ENCODE data around the gene LSS.

The LSS gene

DNA sequence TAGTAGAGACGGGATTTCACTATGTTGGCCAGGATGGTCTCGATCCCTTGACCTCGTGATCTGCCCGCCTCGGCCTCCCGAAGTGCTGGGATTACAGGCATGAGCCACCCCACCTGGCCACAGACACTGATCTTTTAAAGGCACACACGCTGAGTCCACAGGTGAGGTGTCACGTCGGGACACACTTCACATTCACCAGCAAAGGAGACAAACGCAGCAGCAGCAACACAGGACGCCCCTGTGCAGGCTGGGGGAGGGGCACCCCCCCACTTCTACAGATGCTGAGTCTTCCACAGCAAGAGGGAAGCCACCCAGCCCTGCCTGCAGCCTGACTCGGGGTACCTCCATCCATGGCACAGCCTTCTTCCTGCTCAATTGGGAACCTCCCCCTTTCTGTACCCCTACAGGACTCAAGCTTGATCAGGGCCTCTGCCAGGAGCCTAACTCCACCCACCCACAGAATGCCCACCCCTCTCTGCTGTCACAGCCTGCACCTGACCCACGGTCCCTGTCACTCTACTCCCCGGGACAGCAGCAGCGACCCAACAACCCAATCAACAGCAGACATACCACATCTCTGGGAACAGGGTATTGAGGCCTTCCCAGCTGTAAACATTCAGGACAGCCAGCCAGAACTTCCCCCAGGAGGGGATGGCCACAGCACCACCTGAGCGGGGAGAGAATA lies 9.5 kb downstream of the LSS start:
- no peak for DNase-seq (ENCODE audit: low read depth in 2 of 2)

DNA sequence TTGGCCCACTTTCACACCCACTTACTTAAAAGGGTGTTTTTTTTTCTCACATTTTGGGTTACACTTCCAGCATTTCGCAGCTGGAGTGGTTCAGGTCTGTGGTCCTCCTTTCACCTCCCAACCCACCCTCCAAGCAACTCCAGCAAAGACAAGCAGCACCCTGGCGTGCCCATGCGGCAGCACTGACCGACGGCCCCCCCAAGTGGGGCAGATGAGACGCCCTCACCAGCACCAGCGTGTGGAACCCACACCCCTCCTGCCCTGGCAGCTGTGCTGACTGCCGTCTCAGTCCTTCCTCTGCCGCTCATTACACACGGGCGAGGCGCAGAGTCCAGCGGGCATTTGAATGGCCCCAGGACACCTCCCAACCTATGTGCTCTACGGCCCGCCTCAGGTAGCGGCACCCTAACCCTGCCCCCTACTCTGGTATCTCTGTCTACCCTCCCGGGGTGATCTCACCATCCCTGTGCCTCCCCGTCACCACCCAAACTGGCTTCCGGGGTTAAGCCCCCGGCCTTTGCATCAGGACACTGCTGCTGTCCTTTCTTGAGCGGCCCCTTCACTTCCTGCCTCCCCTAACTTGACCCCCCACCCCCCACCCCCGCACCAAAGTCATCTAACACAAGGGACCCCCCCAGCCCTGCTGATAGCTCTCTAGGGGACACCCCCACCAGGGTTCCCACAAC lies 10.9 kb downstream of the LSS start:
- no peak for DNase-seq (ENCODE audit: low read depth in 2 of 2)

DNA sequence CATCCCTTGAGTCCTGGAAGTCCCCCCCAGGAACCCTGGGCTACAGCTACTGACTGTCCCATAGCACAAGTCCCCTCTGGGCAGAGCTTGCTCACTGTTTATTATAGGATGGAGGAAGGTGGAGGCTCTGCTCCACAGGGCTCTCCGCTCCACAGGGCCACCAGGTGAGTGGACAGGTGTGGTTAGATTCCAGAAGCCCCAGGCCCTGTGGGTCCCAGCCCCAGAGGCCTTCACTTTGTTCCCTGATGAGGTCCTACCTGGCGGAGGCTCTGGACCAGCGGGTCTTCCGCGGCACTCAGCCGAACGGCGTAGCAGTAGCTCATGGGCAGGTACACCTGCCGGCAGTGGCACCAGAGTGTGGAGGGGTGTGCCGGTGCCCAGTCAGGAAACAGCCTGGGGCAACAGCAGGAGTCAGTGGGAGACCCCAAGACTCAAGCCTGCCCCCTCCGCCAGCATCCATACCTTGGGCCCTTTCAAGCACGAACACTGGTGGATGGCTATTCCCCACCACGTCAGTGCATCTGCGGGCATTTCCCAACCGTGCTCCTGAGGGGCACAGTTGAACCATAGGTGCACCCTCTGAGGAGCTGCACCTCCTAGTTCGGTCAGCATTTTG lies 12.3 kb downstream of the LSS start:
- no peak for DNase-seq (ENCODE audit: low read depth in 2 of 2)

DNA sequence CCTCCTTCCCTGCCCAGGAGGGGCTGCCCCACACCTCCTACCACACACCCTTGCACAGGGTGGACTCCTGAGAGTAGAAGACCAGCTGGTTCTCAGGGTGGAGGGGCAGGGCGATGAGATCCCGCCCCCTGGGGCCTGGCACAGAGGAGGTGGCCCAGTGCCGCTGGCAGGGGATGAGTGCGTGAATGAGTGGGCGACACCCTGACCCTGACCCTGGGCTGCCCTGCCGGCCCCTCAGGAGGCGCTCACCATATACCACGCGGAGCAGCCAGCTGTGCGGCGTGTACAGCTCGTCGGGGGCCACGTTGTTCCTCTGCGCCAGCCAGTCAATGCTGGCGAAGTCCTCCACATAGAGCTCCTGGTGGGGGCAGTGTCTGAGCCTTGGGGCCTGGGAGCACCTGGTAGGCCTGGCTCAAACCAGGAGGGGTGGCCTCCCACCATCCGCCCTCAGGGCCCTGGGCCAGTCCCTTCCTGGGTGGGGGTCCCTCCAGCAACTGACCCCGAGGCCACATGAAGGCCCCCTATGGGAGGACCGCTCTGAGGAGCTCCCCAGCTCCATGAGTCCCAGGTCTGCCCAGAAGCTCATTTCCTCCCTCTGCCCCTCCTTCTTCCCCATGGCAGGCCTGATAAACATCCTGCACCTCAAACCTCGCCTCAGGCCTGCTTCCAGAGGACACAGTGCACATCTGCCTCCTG lies 13.0 kb downstream of the LSS start:
- no peak for DNase-seq (ENCODE audit: low read depth in 2 of 2)

DNA sequence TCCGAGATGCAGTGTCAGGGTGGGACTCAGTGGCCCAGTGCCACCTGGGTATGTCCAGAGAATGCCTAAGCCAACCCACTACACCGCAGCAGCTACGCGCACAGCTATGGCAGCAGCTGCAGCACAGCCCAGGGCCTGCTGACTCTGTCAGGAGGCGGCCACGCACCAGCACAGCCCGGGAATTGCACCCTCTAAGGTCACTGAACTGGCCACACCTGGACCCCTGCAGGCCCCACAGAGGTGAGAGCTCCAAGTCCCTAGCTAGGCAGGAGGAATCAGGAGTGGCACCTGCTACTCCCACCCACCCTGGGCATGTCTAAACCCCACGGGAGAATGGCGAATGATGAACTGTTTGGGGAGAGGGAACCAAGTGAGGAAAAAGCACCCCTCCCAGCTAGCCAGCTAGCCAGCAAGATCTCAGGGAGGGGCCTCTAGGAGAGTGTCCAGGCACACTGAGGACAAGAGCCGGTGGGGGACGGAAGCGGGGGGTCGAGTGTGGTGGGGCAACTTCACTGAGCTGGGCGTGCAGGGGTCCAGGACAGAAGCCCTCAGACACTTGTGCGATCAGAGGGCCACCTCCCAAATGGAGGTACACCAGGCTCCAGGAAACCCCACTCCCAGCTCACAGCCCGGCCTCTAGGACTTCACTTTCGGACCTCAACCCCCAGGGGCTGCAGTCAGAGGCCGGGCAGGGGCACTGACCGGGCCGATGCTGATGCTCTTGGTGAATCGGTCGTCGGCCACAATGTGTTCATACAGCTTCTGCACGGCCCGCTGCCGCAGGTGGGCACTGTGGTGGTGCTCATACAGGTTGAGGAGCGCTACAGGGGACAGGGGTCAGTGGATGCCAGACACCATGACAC lies 13.9 kb downstream of the LSS start:
- DNase-seq (ENCODE audit: low read depth in 2 of 2): no peak

DNA sequence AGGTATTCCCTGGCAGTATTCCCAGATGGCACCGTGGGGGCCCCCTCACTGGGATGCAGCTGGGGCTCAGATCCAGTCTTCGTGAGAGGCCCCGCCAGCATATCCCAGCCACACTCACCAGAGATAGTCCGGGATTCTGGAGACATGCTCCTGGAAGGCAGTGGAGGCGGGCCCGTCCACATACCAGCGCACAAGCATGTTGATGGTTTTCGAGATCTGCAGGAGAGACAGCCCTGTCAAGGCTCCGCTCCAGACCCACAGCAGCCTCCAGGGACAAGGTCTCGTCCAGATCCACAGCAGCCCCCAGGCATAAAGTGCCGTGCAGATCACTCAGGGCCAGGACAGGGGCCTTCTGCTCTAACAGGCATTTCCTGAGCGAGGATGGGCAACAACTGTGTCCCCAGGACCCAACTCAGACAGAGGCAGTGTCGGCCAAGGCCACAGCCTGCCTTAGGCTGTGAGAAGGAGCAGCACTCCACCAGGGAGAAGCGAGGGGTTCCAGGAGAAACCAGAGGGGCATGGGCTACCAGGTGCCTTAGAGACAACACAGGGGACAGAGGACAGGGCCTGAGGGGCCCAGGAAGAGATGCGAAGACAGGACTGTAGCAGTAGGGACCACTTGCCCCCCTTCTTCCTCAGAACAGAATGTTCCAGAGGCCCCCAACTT lies 14.8 kb downstream of the LSS start:
- no peak for DNase-seq (ENCODE audit: low read depth in 2 of 2)

DNA sequence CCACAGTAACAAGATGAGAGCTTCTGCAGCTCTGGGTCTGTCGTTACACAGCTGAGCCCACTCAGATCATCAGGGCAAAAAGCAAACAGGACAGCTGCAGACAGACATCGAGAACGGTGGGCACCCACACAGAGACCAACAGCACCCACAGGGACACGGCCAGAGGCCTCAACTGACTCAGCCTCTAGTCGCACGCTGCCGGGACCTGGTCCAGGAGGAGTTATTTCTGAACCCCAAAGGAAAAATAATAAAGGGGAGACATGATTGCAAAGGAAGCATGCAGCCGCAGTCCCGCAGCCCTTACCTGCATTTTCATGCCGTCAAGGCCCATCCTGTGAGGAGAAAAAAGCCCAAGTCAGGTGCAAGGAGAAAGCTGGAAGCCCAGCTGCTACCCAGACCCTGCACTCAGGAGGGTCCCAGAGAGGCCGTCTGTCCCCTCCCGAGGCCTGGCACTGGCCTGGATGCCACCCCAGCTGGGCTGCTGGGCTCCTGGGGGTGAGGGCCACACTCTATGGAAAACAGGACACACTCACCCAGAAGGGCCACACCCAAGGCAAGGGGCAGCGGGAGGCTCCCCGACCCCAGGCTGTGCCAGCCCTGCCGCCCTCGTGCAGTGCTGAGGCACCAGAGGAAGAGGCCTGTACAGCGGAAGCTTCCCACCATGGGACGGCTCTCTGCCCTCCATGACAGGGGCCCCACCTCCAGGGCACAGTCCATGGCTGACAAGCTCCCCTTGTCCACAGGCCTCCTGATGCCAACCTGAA lies 15.7 kb downstream of the LSS start:
- DNase-seq (ENCODE audit: low read depth in 2 of 2): no peak

DNA sequence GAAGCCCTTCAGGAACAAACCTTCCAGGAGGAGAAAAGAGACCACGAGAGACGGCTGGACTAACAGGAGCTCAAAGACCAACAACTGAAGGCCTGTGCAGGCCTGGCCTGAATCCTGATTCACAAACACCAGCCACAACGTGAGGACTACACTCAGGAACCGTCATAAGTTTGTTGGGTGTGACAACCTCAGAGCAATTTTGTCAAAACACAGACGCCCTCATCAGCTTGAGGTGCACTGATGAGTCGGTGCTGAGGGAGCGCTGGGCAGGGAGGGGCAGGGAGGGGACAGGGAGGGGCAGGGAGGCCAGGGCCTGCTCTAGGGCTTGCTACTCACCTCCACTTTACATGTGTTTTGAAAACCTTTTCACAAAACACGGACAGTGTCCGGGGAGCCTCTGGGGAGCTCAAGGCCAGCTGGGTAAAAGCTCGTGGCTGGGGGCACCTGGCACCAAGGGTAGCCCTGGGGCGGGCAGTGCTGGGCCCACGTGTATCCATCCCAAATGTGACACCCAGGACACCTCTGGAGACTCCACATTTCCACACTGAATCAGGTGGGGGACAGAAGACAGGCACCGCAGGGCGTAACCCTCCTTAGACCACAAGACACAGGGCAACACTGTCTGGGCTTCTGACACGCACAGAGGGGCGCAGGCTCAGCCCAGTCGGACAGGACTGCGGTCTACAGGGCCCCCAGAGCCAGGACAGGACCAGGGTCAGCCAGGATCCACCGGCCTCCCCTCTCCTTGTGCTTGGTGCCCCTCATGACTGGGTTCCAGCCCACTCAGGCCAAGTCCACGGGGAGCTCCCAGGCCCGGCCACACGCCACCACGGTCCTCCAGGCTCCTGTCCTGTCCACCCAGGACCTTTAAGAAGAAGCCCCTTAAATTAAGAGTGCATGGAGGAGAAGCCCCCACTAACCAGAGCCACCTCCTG lies 16.5 kb downstream of the LSS start:
- DNase-seq (ENCODE audit: low read depth in 2 of 2): no peak

DNA sequence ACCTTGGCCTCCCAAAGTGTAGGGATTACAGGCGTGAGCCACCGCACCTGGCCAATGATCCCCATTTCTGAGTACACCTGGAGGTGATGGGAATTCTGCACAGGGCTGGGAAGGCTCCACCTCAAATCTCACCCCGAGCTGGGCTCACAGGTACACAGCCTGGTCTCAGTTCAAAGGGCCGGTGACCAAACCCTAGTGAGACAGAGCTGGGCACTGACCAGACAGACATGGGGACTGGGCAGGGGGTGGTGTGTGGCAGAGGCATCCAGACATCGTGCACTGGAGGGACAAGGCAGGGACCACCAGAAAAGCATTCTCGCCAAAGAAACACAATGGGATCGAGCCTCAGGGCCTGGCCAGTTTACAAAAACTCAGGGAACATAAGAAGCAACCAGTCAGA lies 17.2 kb downstream of the LSS start:
- no peak for DNase-seq (ENCODE audit: low read depth in 2 of 2)

DNA sequence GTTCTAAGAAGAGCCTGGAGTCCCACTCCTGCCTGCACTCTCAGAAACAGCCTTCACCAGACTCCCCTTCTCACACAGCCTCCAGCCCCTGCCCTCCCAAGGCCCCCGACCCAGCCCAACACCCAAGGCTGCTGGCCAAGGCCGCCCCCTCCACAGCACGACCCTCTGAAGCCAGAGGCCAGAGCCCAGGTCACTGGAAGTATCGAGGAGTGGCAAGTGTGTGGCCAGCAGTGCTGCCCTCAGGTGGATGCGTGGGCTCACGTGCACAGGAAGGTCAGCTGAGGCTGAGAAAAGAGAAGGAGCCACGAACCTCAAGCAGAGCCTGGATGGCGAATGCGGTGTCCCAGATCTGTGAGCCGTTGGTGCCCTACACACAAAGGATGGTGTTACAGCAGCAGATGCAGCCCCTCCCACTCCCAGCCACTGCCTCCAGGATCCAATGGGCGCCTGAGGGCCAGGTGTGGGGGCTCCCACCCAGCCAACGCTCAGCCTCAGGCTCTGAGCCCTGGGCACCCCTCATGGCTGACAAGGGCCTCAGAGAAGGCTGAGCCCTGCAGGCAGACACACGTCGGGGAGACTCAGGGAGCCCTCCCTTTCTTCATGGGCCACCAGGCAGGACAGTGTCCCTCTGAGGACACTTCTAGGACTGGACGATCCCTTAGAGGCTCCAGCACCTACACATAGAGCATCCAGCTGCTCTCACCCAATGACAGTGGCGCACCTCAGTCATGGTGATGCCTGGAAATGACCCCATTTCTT lies 18.0 kb downstream of the LSS start:
- DNase-seq (ENCODE audit: low read depth in 2 of 2): no peak

DNA sequence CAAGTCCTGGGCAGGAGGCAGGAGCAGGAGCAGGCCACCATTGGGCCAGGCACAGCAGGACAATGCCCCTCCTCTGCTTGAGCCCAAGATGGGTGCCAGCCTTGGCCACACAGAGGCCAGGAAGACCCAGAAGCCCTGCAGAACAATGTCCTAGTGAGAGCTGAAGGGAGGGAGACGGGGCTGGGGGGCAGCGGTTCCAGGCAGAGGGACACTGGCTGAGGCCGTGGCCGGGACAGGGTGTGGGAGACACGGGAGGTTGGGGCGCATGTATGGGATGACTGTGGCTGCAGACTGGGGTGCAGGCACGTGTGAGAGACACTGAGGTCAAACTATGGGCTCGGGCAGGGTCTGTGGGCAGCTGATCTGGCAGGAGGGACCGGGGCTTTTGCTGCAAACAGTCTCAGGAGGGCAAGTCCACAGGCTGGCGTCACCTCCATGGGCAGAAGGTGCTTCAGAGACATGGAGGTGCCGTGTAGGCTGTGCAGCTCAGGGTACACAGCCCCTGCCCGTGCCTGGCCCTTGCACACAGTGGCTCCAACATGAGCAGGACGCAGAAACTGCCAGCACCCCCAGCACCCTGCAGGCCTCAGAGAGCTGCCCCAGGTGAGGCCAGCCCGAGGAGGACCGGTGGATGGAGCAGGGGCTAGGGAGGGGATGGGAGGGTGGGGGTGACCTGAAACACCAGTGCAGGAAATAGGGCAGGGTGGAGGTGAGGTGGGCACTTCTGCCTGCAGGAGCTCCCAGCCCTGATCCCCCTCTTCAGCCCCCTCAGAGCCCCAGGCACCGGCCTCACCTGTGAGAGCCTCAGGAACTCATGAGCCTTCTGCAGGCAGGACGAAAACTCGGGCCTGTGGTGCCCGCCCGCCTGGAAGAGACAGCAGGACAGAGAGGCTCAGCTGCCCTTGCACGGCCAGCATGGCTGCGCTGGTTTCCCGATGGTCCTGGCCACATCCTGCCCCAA lies 19.5 kb downstream of the LSS start:
- no peak for DNase-seq (ENCODE audit: low read depth in 2 of 2)

DNA sequence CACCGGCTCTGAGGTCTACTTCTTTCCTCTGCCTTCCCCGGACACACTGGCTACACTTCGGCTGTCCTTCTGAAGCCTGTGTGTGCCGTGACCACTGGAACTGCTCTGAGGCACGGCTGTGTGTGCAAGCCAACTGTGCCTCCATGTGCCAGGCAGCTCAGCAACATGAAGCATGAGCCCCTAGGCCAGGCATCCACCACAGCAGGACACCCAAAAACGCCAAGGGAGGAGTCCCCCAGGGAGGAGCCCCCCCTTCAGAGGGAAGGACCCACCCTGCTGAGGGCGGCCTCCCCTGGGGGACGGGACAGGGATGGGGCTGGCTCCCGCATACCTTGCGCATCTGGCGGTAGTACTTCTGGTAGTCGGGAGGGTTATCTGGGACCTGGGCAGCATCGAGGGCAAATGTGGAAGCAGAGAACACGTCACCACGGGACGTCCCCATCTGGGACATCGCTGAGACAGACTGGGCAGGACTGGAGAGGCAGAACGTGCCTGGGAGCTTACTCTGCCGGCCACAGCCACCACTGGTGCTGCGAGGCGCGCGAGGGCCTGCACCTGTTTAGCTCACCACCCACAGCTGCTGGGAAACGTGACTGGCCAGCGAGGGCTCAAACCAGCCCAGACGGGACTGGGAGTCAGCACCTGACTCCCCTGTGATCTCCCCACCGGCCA lies 20.5 kb downstream of the LSS start:
- no peak for DNase-seq (ENCODE audit: low read depth in 2 of 2)

DNA sequence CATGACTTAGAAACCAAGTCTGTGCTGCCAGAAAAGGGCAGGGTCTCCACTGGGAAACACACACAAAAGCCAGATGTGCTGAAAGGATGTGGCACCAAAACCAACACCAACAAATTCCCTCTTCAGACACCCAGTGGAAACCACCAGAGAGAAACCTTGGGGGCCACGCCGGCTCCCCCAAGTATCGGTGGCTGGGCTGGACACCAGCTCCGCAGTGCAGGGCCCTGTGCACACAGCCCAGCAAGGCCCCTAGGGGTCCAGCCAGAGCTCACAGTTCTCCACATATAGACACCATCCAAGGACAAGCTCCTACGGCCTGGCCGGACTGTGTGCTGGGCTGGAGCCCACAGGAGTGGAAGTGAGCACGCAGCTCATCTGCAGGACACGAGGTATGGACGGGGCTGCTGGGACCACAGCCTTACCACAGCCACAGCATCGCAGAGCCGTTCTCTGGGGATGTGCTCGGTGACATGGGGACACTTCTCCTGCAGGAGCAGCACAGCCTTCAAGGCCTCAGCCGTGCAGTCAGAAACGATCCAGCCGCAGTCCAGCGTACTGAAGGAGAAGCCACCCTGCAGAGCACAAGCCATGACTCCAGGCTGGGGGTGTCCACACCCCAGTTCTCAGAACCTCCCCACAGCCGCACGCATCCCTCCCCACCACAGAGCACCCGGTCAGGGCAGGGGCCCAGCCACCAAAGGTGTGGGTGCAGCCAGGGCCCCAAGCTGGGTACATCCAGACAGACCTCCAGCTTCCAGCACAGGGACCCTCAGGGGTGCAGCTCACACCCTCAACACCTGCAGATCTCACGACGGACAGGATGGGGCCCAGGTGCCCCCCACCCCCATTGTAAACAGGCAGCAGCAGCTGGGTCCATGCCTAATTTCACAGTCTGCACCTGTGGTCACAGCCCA lies 21.3 kb downstream of the LSS start:
- DNase-seq (ENCODE audit: low read depth in 2 of 2): no peak

DNA sequence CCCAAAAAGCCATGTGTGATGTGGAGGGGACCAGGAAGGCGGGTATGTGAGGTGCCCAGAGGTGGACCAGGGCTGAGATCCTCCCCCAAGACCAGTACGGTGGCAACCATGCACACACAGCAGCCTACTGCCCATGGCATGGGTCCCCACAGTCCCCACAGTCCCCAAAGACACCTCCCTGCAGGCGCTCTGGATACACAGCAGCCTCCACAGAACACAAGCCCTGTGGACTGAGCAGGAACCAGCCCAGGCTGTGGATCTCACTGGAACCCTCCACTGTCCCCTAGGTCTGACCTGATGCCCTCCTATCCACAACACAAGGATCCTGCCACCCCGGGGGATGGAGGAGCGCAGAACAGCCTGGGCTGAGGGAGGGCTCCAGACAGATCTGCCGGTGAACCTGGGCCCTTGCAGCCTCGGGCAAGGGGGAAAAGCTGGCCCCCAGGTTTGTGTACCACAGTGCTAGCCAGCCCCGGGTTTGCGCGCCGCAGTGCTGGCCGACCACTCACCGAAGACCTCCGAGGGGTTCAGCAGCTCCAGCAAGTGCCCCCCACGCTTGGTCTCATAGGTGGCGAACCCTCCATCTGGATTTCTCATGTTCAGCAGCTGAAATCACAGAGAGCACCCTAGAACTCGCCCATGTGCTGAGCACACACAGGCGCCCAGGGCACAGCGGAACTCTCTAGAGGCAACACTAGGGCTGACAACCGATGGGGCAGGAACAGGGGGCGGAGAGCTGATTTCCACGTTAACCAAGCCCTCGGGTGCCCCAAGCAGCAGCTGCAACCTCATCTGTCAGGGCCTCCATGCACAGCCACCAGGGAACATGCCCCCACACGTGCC lies 22.2 kb downstream of the LSS start:
- DNase-seq (ENCODE audit: low read depth in 2 of 2): no peak

DNA sequence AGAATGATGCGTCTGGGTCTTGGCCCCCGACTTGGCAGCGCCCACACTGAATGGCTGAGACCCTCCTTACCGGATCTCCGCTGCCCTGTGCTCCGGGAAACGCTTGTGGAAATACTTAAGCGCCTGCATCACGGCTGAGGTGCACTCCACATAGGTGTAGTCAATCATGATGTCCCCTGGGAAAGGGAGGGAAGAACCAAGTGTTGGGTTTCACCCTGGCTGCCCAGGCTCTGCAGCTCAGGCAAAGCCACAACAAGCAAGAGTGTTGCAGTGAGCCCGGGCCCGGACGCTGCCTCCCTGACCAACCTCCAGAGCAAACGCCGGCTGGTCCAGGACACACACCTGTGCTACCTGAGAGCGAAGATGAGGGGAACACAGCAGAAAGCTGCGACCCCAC lies 22.8 kb downstream of the LSS start:
- no peak for DNase-seq (ENCODE audit: low read depth in 2 of 2)
